ENCODE data around the gene CIDEB.
A peak's percentile ranks its signal among the peaks of the same experiment; 100 is the strongest.

CIDEB gene

DNA sequence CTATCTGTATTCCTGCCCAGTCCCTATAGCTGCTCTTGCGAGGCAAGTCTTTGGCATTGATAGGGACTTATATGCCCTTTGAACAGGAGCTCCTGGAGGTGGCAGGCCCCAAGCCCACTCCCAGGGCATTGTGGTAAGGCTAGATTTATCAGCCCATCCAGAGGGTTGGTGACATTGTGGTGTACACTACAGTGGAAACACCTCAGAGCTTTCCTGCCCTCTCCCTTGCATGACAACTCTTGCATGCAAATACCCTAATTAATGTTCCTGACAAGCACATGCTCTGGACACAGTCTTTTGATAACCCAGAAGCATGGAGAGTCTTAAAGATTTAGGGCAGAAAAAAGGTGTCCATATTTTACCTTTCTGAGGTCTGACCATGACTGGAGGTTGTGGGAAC is 32.8 kb upstream of the CIDEB start:
- Histone ChIP-seq H3K36me3 (peaks cover 33% of the 10 kb centered on the region), H3K4me1 (ENCODE audit: control insufficient read depth in 1 of 2, insufficient read depth in 1 of 2, low read depth in 1 of 2, low read length in 1 of 2) (peaks cover 39 to 44% of the 10 kb centered on the region in 2 experiments), H3K27ac (no peak overlapping the region), H3K27me3 (no peaks in the 10 kb centered on the region), H3K9me3 (no peaks in the 10 kb centered on the region), H3K4me3 (ENCODE audit: low read depth in 1 of 2, low read length in 1 of 2) (no peak overlapping the region)
- TF ChIP-seq, protein P1, sequence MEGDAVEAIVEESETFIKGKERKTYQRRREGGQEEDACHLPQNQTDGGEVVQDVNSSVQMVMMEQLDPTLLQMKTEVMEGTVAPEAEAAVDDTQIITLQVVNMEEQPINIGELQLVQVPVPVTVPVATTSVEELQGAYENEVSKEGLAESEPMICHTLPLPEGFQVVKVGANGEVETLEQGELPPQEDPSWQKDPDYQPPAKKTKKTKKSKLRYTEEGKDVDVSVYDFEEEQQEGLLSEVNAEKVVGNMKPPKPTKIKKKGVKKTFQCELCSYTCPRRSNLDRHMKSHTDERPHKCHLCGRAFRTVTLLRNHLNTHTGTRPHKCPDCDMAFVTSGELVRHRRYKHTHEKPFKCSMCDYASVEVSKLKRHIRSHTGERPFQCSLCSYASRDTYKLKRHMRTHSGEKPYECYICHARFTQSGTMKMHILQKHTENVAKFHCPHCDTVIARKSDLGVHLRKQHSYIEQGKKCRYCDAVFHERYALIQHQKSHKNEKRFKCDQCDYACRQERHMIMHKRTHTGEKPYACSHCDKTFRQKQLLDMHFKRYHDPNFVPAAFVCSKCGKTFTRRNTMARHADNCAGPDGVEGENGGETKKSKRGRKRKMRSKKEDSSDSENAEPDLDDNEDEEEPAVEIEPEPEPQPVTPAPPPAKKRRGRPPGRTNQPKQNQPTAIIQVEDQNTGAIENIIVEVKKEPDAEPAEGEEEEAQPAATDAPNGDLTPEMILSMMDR (IDR thresholded peaks at IDR 0.05), result no peak

DNA sequence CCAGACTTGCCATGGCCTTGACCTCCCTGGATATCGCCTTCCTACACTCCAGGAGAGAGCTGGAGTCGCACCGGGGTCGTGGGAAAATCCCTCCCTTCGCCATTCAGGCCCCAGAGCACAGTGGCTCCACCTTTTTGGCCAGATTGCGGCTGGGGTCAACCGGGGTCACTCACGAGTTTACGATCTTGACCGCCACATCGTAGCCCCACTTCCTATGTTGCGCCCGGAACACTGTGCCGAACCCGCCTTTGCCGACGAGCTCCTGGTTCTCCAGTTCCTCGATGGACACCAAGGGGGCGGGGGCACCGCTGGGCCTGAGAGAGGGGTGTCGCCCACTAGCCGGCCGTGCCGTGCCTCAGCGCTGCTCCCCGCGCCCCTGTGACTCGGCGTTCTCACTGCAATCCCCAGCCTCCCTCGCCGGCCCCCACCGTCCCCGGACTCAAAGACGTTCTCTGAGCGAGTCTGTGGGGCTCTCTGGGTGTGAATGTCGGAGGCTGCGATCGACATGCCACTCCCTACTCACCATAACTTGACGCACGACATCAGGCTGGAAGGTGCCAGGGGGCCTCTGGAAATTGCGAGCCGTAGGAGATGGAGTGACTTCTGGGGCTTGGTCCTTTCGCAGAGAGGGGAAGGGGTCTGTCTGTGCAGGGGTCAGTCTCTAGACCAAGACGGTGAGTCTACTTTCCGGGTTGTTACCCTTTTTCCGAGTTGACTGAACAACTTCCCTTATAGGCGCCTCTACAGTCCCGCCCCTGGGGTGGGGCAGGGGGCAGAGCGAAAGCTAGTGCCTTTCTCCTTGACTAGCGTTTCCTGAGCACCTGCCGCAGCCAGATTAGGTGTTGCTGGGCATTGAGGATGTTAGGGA is 31.7 kb upstream of the CIDEB start, which contains the start of gene RIPK3:
Gene RIPK3, minus strand, starts transcription at position 708 of the 868 bp plus-strand sequence. Its CDS starts 165 bp downstream, at position 543.
- H3K27me3 ChIP-seq, result peaks cover 9% of the 10 kb centered on the region
- peak within 1 kb of the TSS; percentile 85 for H3K27ac ChIP-seq
- peak within 1 kb of the TSS; percentile 72 to 88 for H3K4me3 ChIP-seq (ENCODE audit: low read depth in 1 of 2, low read length in 1 of 2)

DNA sequence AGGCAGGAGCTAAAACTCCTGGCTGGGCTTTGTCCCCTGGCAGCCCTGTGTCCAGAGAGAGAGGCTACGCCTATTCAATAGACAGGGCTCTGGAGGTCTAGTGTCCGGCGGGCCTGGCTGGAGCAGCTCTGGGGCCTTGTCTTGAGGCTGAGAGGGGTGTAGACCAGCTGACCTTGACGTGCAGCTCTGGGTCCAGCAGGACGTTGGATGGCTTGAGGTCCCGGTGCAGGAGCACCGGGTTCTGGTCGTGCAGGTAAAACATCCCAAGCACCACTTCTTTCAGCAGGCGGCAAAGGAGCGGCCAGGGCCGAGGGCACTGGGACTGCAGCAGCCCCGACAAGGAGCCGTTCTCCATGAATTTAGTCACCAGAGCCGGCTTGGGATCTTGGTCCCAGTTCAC is 31.1 kb upstream of the CIDEB start:
- peak overlapping the region; percentile 85 for H3K27ac ChIP-seq
- peak overlapping the region; percentile 72 to 88 for H3K4me3 ChIP-seq (ENCODE audit: low read depth in 1 of 2, low read length in 1 of 2)
- H3K27me3 ChIP-seq, result peaks cover 16% of the 10 kb centered on the region
- TF ChIP-seq, protein P1 (IDR thresholded peaks at IDR 0.05), result no peak
- H3K36me3 ChIP-seq, result peaks cover 33% of the 10 kb centered on the region
- H3K4me1 ChIP-seq (ENCODE audit: control insufficient read depth in 1 of 2, insufficient read depth in 1 of 2, low read depth in 1 of 2, low read length in 1 of 2), result peaks cover 56 to 61% of the 10 kb centered on the region in 2 experiments
- no peaks in the 10 kb centered on the region for H3K9me3 ChIP-seq

More for the DNA sequence above, 31.7 kb upstream of the CIDEB start, which contains the start of gene RIPK3:
- Histone ChIP-seq H3K4me1 (ENCODE audit: control insufficient read depth in 1 of 2, insufficient read depth in 1 of 2, low read depth in 1 of 2, low read length in 1 of 2) (peaks cover 50 to 55% of the 10 kb centered on the region in 2 experiments), H3K36me3 (peaks cover 33% of the 10 kb centered on the region), H3K9me3 (no peaks in the 10 kb centered on the region)
- TF ChIP-seq, protein P1 (IDR thresholded peaks at IDR 0.05), result no peak

DNA sequence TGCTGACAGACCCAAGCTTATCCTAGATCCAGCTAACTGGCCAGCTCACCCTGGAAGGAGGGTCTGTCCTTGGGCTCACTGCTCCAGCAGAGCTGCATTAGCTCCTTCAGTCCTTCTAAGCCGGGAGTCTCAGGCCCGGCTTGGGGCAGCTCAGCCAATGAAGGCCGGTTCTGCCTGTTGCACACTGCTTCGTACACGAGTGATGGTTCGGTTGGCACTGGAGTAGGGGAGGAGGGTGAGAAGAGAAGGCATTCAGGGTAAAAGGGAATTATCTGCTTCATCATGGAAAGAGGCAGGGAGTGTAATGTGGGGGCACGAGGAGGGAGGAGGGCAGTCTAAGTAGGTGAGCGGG is 30.0 kb upstream of the CIDEB start:
- Histone ChIP-seq H3K27me3 (peaks cover 17% of the 10 kb centered on the region), H3K27ac (no peak overlapping the region), H3K4me1 (ENCODE audit: control insufficient read depth in 1 of 2, insufficient read depth in 1 of 2, low read depth in 1 of 2, low read length in 1 of 2) (peaks cover 67 to 72% of the 10 kb centered on the region in 2 experiments), H3K36me3 (peaks cover 33% of the 10 kb centered on the region), H3K9me3 (no peaks in the 10 kb centered on the region), H3K4me3 (ENCODE audit: low read depth in 1 of 2, low read length in 1 of 2) (no peak overlapping the region)
- TF ChIP-seq, protein P1 (IDR thresholded peaks at IDR 0.05), result no peak

DNA sequence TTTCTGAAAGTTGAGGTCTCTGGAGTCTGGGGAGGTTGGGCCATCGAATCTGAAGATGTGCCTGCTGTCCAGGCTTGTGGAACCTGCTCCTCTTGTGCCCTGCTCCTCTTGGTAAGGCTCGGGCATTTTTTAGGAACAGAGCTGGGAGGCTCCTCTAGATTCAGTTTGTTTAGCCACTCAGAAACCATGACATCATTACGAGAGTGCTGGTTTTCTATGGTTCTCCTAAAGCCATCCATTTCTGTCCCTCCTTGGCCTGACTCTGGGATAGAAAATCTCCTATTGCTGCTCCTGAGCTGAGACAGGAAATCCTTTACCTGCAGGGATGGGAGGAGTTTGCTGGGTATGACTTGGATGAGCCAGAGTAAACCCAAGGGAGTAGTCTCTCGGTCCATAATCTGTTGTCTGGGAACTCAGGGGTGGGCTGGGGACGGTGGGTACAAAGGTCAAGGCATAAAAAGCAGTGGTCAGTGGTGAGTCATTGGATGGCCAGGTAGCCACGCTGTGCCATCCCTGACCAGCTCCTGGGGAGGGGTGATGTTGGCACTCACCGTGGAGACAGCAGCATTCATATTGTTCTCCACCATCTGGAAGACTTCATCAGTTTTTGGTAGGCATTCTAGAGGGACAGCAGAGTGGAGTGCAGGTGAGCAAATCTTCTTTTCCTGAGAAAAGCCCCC is 29.5 kb upstream of the CIDEB start:
- H3K27me3 ChIP-seq, result peaks cover 17% of the 10 kb centered on the region
- TF ChIP-seq, protein P1 (IDR thresholded peaks at IDR 0.05), result no peak
- no peak overlapping the region for H3K4me3 ChIP-seq (ENCODE audit: low read depth in 1 of 2, low read length in 1 of 2)
- H3K4me1 ChIP-seq (ENCODE audit: control insufficient read depth in 1 of 2, insufficient read depth in 1 of 2, low read depth in 1 of 2, low read length in 1 of 2), result peaks cover 72 to 77% of the 10 kb centered on the region in 2 experiments
- H3K27ac ChIP-seq, result no peak overlapping the region
- no peaks in the 10 kb centered on the region for H3K9me3 ChIP-seq
- peaks cover 33% of the 10 kb centered on the region for H3K36me3 ChIP-seq

All from neutrophil (primary cell).